Smooth muscle cell (in vitro differentiated cells): ENCODE measurements around the gene OR2A5. TPM values are rescaled to one million over a fixed set of nuclear protein-coding genes. Genes with fewer than 3 reads are reported as not detected.

Experiments
- DNase-seq: peaks from one replicate; lab custom pipeline; 2025; ENCODE audit not compliant: unreplicated experiment; lab: John Stamatoyannopoulos, UW
- H2AFZ ChIP-seq: fragments of 200-600 bp; sonication (generic); 2 replicates; pipeline ENCODE4 v1.6.0; 2016; ENCODE audit warnings: antibody characterized with exemption, low read depth, mild to moderate bottlenecking
- H3F3A ChIP-seq: fragments of 200-600 bp; sonication (generic); 2 replicates; pipeline ENCODE4 v1.6.0; 2017; ENCODE audit warnings: antibody characterized with exemption, low read depth
- H3K27ac ChIP-seq: fragments of 200-600 bp; sonication (generic); 2 replicates; pipeline ENCODE4 v1.5.1; 2016; ENCODE audit warnings: low read depth, mild to moderate bottlenecking
- H3K27me3 ChIP-seq: fragments of 200-600 bp; sonication (generic); 2 replicates; pipeline ENCODE4 v1.6.1; 2016; ENCODE audit warnings: low read depth, mild to moderate bottlenecking
- H3K36me3 ChIP-seq: fragments of 200-600 bp; sonication (generic); 2 replicates; pipeline ENCODE4 v1.5.1; 2016; ENCODE audit warnings: low read depth
- H3K4me1 ChIP-seq: fragments of 200-600 bp; sonication (generic); 2 replicates; pipeline ENCODE4 v1.5.1; 2016; ENCODE audit warnings: low read depth
- H3K4me2 ChIP-seq: fragments of 200-600 bp; sonication (generic); 2 replicates; pipeline ENCODE4 v1.6.0; 2016; ENCODE audit warnings: mild to moderate bottlenecking
- H3K4me3 ChIP-seq: fragments of 200-600 bp; sonication (generic); 2 replicates; pipeline ENCODE4 v1.5.1; 2016; ENCODE audit warnings: mild to moderate bottlenecking
- H3K79me2 ChIP-seq: fragments of 200-600 bp; sonication (generic); 2 replicates; pipeline ENCODE4 v1.6.0; 2016; ENCODE audit warnings: low read depth, mild to moderate bottlenecking
- H3K9ac ChIP-seq: fragments of 200-600 bp; sonication (generic); 2 replicates; pipeline ENCODE4 v1.6.0; 2016; ENCODE audit warnings: low read depth
- H3K9me3 ChIP-seq: fragments of 200-600 bp; sonication (generic); replicated peaks from 2 replicates; pipeline ENCODE4 v1.5.1; 2016; ENCODE audit warnings: low read depth
- H4K20me1 ChIP-seq: fragments of 200-600 bp; sonication (generic); 2 replicates; pipeline ENCODE4 v1.6.0; 2016; ENCODE audit warnings: low read depth
- WGBS: methylation state at CpG from one replicate; pipeline ENCODE4 v1.1.7; 2016; ENCODE audit warnings: low lambda C conversion rate; 5-methylcytosine and 5-hydroxymethylcytosine counted together
- polyA plus RNA-seq: library from polyadenylated mRNA; unstranded; fragments of >200 nt; fragmentation: Nextera tagmentation; extraction: Ambion mirVana; gene quantifications from 2 replicates; pipeline ENCODE4 v1.2.1, GENCODE V29; 2016
- total RNA-seq: library from RNA; depleted of rRNA; stranded (reverse); fragments of >200 nt; gene quantifications from 2 replicates; pipeline ENCODE4 v1.2.3, GENCODE V29; 2014
- TF ChIP-seq, protein P1 (sequence below): fragments of 200-600 bp; sonication (generic); IDR thresholded peaks from 2 replicates; pipeline ENCODE4 v1.5.1; 2017; ENCODE audit warnings: borderline replicate concordance, mild to moderate bottlenecking, antibody characterized with exemption; ENCODE audit not compliant: insufficient read depth, poor library complexity, severe bottlenecking

Gene OR2A5
- total and polyA plus RNA-seq, 2 experiments from 2014 or later: not detected

DNA sequence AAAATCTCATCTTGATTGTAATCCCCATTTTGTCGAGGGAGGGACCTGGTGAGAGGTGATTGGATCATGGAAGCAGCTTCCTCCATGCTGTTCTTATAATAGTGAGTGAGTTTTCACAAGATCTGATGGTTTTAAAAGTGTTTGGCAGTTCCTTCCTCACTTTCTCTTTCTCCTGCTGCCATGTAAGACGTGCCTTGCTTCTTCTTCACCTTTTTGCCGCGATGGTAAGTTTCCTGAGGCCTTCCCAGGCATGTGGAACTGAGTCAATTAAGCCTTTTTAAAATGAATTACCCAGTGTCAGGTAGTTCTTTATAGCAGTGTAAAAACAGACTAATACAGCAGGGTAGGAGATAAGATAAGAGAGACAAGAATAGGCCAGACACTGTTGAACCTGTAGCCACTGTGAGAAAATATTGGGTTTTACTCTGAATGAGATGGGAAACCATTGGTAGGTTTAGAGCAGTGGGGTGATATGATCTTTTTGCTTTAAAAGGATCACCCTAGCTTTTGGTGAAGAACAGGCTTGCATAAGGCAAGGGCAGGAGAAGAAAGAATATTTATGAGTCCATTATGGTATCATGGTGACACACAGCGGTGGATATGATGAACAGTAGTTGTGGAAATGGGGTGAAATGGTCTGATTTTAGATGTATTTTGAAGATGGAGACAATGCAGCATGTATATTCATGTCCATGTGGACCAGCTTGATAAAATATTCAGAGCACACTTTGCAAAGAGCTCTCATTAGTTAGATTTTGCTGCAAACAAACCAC is 37.1 kb upstream of the OR2A5 start:
- no peaks in the 10 kb centered on the region for H3K4me1 ChIP-seq

DNA sequence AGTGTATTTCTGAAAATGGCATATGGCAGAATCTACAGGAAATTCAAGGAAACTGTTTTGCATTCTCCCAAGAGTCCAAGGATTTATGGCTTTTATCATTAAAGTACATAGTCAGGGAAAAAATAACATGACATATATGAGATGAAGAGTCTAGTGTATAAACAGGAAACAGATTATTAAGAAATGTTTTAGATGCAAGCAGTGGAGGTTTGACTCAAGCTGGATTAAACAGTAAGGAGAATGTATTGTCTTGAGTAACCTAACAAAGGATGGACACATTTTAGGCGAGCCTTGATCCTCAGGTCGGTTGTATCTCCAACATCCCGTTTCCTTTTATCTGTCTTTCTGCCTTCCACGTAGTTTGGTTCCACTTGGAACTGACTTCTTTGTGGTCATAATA is 30.7 kb upstream of the OR2A5 start:
- TF ChIP-seq, protein P1, sequence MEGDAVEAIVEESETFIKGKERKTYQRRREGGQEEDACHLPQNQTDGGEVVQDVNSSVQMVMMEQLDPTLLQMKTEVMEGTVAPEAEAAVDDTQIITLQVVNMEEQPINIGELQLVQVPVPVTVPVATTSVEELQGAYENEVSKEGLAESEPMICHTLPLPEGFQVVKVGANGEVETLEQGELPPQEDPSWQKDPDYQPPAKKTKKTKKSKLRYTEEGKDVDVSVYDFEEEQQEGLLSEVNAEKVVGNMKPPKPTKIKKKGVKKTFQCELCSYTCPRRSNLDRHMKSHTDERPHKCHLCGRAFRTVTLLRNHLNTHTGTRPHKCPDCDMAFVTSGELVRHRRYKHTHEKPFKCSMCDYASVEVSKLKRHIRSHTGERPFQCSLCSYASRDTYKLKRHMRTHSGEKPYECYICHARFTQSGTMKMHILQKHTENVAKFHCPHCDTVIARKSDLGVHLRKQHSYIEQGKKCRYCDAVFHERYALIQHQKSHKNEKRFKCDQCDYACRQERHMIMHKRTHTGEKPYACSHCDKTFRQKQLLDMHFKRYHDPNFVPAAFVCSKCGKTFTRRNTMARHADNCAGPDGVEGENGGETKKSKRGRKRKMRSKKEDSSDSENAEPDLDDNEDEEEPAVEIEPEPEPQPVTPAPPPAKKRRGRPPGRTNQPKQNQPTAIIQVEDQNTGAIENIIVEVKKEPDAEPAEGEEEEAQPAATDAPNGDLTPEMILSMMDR: no peak
- peaks cover 6% of the 10 kb centered on the region for H3K4me1 ChIP-seq
- H3K4me3 ChIP-seq: no peak overlapping the region
- no peaks in the 10 kb centered on the region for H3K9me3 ChIP-seq
- H3K4me2 ChIP-seq: no peak overlapping the region
- DNase-seq: no peak
- H3K36me3 ChIP-seq: no peaks in the 10 kb centered on the region
- H4K20me1 ChIP-seq: no peaks in the 10 kb centered on the region
- 96% methylated on average over 4 of the region's 4 CpGs for WGBS
- H2AFZ ChIP-seq: no peak overlapping the region
- peaks cover 15% of the 10 kb centered on the region for H3F3A ChIP-seq
- H3K9ac ChIP-seq: no peak overlapping the region
- H3K27me3 ChIP-seq: no peaks in the 10 kb centered on the region
- H3K79me2 ChIP-seq: no peaks in the 10 kb centered on the region
- H3K27ac ChIP-seq: peak overlapping the region; percentile 97

More for the DNA sequence above, 37.1 kb upstream of the OR2A5 start:
- Histone ChIP-seq H3K4me3 (no peak overlapping the region), H3K9ac (no peak overlapping the region), H4K20me1 (no peaks in the 10 kb centered on the region), H3K9me3 (no peaks in the 10 kb centered on the region), H3K27ac (no peak overlapping the region), H3K27me3 (no peaks in the 10 kb centered on the region), H3F3A (no peaks in the 10 kb centered on the region), H2AFZ (no peak overlapping the region), H3K4me2 (no peak overlapping the region), H3K79me2 (no peaks in the 10 kb centered on the region), H3K36me3 (no peaks in the 10 kb centered on the region)
- 90% methylated on average over 5 of the region's 5 CpGs for WGBS
- TF ChIP-seq, protein P1: no peak
- DNase-seq: no peak

DNA sequence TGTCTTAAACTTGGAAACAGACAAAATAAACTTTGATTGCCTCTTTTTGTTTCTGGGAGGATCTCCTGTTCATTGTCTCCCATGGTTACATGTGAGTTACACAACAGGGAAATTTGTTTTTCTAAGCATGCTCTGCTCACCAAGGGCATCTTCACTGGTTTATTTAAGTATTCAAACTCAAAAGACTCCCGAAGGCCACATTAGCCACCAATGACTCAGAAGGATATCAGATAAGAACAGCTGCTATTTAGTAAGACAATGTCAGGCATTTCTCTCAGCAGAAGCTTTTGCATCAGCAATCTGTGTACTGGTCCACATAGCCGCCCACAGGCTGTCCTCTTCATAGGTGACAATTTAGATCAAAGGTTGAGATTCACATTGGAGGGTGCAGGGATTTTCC is 29.3 kb upstream of the OR2A5 start:
- Histone ChIP-seq H3K9ac (peak overlapping the region; percentile 79), H3K4me1 (peaks cover 6% of the 10 kb centered on the region), H3K9me3 (no peaks in the 10 kb centered on the region), H3K4me3 (no peak overlapping the region), H3F3A (peaks cover 15% of the 10 kb centered on the region), H4K20me1 (no peaks in the 10 kb centered on the region), H3K27ac (peak overlapping the region; percentile 97), H3K27me3 (no peaks in the 10 kb centered on the region), H3K4me2 (peak overlapping the region; percentile 52), H2AFZ (peak overlapping the region; percentile 57), H3K36me3 (no peaks in the 10 kb centered on the region), H3K79me2 (no peaks in the 10 kb centered on the region)
- no peak for DNase-seq
- TF ChIP-seq, protein P1: no peak
- 3% methylated on average over 2 of the region's 2 CpGs for WGBS

DNA sequence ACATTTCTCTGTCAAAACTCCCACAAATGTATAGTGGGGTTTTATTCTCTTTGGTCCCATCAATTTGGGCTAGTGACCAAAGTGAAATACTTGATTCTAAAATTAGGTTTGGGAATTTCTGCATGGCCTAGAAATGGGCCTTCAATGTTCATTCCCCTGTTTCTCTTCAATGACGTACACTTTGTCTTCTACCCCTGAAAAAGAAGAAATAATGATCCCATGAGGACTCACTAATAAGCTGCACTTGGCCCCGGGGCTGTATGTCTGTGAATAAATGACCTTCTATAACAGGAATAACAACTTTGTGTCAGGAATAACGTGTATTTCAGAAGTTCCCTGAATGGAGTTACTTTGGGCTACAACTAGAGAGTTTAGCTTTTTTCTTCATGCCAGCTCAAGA is 28.4 kb upstream of the OR2A5 start:
- Histone ChIP-seq H3K27ac (peak overlapping the region; percentile 97), H3K79me2 (no peaks in the 10 kb centered on the region), H3K27me3 (no peaks in the 10 kb centered on the region), H3K36me3 (no peaks in the 10 kb centered on the region), H3K4me1 (peaks cover 6% of the 10 kb centered on the region), H3K4me3 (no peak overlapping the region), H2AFZ (peak overlapping the region; percentile 46), H3K9me3 (no peaks in the 10 kb centered on the region), H3K4me2 (peak overlapping the region; percentile 14), H3K9ac (peak overlapping the region; percentile 17), H3F3A (peaks cover 15% of the 10 kb centered on the region), H4K20me1 (no peaks in the 10 kb centered on the region)
- 81% methylated on average over 3 of the region's 3 CpGs for WGBS
- DNase-seq: no peak
- TF ChIP-seq, protein P1: no peak
